SIG-M5 (cell line): ENCODE results near the gene BNIP5.
"Not testable (repeated sequence)": the region's sequence is repeated elsewhere in the genome, so short reads cannot be mapped to it uniquely, and the experiment has no call there.

Experiments used
- DNase-seq: peaks from one replicate; lab custom pipeline; 2025; lab: John Stamatoyannopoulos, UW

BNIP5 gene

GRCh38 chr6:36364669-36365479 lies 28.2 kb upstream of the BNIP5 start:
- DNase-seq = no peak

DNA sequence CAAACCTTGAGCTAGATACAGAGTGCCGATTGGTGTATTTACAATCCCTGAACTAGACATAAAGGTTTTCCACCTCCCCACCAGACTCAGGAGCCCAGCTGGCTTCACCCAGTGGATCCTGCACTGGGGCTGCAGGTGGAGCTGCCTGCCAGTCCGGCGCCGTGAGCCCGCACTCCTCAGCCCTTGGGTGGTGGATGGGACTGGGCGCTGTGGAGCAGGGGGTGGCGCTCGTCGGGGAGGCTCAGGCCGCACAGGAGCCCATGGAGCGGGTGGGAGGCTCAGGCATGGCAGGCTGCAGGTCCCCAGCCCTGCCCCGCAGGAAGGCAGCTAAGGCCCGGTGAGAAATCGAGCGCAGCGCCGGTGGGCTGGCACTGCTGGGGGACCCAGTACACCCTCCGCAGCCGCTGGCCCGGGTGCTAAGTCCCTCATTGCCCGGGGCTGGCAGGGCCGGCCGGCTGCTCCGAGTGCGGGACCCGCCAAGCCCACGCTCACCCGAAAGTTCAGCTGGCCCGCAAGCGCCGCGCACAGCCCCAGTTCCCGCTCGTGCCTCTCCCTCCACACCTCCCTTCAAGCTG lies 27.5 kb upstream of the BNIP5 start:
- DNase-seq = not testable (repeated sequence)

- DNase-seq = not testable (repeated sequence)
These were observed 26.7 kb upstream of the BNIP5 start for GRCh38 chr6:36363371-36363752.

DNA sequence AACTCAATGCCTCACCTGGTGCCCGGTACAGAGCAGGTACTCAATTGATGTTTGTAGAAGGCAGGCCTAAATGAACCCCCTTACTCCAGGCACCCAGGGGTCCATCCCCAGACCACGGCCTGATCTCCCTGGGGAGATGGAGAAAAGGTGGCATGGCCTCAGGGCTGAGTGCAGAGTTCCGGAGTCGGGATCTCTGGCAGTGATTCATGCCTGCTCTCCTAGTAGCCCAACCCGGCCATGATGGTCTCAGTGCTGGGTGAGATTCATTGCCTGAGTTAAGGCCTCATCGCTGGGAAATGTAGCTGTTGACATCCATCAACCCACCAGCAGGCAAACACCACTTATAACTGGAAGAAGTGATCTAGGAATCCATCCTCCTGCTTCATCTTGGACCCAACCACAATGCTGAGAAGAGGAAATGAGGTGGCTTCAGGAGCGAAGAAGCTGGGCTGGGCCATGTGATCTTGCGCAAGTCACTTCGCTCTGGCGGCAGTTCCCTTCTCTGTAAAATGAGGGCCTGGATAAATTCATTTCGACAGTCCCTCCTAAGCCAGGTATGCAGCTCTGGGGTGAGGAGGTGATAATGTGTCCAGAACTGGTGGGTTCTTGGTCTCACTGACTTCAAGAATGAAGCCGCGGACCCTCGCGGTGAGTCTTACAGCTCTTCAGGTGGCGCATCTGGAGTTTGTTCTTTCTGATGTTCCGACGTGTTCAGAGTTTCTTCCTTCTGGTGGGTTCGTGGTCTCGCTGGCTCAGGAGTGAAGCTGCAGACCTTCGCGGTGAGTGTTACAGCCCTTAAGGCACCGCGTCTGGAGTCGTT lies 26.1 kb upstream of the BNIP5 start:
- no peak for DNase-seq

DNA sequence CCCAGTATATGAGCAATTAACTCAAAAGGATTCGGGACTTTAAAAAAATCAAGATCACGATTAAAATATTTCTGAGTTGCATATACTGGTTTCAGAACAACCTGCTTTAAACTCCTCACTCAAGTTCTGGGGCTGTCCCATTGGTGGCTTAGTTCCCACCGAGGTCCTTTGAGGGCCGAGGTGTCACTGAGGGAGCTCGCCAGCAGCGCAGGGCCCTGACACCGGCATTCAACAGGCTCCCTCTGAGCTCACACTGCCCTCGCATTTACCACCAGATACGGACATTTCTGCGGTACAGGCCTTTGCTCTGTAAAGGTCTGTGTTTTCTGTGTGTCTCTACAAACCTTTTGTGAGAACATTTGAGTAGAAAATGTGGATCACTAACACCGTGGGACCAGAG lies 24.4 kb upstream of the BNIP5 start:
- DNase-seq = no peak

GRCh38 chr6:36360241-36361054 lies 23.8 kb upstream of the BNIP5 start:
- no peak for DNase-seq

DNA sequence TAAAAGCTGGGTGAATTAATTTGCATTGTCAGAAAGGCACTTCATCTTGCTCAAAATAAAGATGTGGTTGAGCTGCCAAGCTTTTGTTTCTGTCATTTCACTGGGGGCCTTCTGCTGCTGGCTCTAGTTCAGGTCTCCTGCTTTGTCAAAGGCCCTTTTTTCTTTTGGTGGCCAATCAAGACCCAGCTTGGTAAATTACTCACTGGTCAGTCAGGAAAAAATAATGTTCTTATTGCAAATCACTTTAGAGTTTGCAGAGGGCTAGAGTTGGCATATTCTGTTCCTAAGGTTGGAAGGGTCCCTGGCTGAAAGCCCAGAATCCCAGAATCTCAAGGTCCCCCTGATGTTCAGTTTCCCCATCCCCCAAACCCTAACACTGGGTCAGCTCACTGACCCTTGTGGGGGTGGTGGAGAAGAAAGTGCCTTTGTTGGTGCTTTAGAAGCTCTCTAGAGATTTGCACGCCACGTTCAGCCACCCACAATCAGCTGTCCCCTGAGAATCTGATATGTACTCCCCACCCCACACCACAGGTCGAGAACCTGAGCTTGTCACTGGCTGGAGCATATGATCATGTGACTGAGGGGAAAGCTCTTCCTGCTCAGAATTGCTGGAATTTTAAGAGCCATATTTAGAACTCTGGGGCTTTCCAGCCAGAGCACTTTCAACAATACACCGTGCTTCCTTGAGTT lies 21.7 kb upstream of the BNIP5 start:
- no peak for DNase-seq

DNA sequence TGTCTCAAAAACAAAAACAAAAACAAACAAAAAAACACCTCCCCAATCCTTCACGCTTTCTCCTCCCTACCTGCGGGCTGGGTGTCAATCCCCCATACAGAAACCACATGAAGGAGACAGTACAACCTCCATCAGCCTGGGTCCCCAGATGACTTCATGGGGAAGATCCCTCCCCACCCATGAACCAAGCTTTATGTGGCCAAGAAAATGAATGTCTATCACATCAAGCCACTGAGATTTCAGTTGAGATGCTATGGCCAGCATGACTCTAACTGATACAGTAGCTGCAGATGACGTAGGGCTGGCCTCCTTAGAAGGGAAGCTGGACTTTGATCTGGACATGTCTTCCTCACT lies 21.2 kb upstream of the BNIP5 start:
- no peak for DNase-seq

GRCh38 chr6:36355819-36356218 lies 19.1 kb upstream of the BNIP5 start:
- no peak for DNase-seq

DNA sequence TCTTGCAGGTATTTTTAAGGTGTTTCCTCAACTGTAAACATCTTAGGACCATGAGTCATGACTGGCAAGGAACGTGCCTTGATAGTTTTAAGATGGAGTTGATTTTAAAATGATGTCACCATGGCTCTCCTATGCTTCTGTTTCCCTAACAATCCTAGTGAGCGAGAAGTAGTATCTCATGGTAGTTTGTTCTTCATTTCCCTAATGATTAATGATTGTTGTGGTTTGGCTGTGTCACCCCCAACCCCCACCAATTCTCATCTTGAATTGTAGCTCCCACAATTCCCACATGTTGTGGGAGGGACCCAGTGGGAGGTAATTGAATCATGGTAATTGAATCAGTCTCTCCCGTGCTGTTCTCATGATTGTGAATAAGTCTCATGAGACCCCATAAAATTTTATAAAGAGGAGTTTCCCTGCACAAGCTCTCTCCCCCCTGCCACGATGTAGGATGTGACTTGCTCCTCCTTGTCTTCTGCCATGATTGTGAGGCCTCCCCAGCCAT lies 16.8 kb upstream of the BNIP5 start:
- DNase-seq = no peak

DNA sequence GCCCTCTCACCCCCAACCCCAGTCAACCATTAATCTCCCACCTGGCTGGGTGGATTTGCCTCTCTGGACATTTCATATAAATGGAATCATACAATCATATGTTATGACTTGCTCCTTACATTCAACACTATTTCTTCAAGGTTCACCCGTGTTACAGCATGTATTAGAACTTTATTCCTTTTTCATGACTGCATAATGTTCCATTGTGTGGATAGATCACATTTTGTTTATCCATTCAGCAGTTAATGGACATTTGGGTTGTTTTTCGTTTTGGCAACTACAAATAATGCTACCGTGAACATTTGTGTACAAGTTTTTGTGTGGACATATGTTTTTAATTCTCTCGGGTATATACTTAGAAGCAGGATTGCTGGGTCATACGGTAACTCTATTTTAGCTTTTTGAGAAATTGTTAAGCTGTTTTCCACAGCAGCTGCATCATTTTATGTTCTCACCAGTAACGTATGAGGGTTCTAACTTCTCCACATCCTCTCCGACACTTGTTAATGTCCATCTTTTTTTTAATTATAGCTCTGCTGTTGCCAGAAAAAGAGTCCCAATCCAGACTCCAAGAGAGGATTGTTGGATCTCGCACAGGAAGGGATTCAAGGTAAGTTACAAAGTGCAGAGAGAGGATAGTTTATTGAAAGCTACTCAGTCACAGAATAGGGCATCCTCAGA lies 15.9 kb upstream of the BNIP5 start:
- DNase-seq = no peak

DNA sequence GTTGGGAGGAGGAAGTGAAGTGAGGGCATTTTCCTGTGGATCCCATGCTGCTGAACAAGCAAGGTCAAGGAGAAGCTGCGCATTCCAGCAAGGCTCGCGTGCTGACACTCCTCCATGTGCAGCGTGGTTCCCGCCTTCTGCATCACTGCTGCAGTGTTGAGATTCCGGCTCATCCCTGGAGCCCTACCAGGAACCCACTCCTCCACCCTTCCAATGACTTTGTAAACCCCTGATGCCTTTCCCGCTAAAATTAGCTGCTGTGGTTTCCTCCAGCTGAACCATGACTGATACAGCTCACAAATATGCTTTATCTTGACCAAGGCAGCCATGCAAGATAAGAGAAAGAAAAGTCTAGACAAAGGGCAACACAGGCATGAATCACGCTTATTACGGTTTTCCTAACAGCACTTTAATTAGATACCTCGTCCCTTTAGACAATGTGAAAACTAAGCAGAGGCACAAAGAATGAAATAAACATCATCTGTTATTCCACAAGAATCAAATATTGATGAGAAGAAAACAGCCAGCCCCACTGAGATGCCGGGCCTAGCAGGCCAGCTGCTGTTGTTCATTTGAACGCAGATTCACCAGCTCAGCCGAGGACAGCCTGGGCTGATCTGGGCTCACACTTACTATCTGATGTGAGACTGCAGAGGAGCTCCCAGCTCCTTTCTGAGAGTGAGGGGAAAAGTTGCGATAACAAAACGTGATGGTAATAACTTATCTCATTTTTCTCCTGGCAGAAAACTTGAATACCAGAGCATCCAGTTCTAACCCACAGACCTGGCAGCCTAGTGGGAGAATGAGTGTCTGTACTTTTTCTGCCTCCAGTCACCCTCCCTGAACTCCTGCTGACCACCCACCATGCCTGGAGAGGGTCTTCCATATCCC lies 14.2 kb upstream of the BNIP5 start:
- DNase-seq = no peak

DNA sequence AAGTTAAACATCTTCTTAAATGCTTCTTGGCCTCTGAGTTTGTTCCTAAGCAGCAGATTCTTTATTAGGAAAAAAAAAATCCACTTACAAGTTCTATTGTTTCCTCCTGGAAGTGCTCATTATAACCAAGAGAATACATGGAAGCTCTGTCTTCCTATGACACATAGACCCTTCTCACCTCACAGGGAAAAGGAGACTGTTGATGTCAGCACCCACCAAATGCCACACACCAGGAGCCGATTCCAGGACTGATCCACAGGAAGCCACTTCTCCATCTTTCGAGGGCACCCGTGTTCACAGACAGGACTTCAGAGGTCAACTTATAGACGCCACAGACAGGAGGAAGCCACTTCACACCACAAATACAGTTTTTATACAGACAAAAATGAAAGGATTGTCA lies 13.4 kb upstream of the BNIP5 start:
- DNase-seq = no peak

DNA sequence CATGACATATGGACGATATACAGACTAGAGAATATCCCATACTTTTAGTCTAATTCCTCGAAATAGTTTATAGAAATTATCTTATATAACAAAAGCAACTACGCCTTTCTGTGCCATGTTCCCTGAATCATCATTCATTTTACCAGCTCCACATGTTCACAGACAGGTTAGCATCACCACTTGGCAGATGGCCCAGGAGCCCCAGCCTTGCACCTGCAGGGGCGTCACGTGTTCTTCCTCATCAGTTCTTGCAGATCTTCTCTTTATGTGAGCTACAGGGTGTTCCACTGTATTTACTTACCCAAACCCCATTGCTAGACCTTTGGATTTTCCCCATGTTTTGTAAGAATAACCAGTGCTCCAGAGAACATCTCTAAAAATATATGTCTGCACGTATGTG lies 12.6 kb upstream of the BNIP5 start:
- DNase-seq = no peak

GRCh38 chr6:36347621-36348020 lies 10.9 kb upstream of the BNIP5 start:
- no peak for DNase-seq

- no peak for DNase-seq
These were observed 10.0 kb upstream of the BNIP5 start for GRCh38 chr6:36346486-36347273.

DNA sequence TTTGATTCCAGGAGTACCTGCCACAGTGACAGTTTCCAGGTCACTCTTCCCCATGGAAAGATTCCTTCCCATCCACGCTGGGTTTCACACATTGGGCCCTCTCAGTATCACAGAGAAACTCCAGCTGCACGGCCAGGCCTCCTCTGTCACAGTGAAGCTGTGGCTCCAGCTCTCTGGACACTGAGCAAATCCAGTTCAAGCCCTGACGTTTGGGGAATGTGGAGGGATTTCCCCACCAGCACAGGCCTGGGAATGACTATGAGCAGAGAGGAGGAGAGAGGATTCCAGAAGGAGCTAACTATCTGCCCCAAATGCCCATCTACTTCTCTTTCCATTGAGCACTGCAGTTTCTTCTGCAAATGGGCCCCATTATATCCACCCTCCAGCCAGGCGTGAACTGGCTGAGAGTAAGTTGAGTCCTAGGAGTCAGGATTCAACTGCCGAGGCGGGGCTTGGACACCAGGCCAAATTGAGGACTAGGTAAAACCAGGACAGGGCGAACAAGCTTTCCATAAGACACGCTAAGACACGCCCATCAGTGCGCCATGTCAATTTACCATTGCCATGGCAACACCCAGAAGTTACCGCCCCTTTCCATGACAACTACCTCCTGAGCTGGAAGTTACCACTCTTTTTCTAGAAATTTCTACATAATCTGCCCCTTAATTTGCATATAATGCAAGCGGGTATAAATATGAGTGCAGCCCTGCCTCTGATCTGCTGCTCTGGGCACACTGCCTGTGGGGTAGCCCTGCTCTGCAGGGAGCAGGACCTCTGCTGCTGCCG lies 9.2 kb upstream of the BNIP5 start:
- DNase-seq = no peak

DNA sequence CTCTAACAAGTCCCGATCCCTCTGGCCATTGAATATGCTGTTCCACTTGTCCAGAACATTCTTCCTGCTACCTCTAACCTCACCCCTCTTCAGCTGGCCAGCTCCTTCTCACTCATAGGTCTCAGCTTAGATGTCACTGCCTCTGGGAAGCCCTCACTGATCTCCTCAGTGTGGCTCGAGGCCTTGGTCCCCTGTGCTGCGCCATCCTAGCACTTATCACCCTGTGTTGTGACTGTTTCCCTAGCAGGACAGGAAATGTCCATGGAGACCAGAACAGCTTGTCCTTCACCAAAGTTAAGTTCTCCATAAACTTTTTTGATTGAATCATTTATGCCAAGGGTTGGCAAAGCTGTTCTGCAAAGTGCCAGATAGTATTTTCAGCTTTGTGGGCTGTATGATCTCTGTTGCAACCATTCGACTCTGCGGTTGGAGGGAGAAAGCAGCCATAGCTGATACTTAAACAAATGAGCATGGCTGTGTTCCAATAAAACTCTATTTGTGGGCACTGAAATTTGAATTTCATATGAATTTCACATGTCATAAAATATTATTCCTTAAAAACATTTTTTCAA lies 6.5 kb upstream of the BNIP5 start:
- DNase-seq = no peak
